Measurements from ENCODE around the gene POMGNT2. TPM values are rescaled to one million over a fixed set of nuclear protein-coding genes. Genes with fewer than 3 reads are reported as not detected.

Gene POMGNT2
- polyA plus RNA-seq, 1 donor (not counting 4 experiments of a cell fraction or from before 2014, with no cell fraction given): 6.0 TPM

- Histone ChIP-seq H3K9me3 (ENCODE audit: control insufficient read depth, low read depth, low read length) (no peaks in the 10 kb centered on the region), H2AFZ (ENCODE audit: control insufficient read depth, low read length) (no peak overlapping the region), H3K4me2 (ENCODE audit: control insufficient read depth, extremely low read depth, insufficient read depth, low read depth, low read length) (no peak overlapping the region), H3K36me3 (ENCODE audit: control insufficient read depth in 2 of 2, extremely low read depth in 1 of 2, insufficient read depth in 2 of 2, low read length in 2 of 2) (no peaks in the 10 kb centered on the region), H3K9me1 (ENCODE audit: control insufficient read depth, extremely low read depth, insufficient read depth, low read length) (no peaks in the 10 kb centered on the region), H3K4me3 (ENCODE audit: control insufficient read depth in 2 of 3, extremely low read depth in 1 of 3, insufficient read depth in 2 of 3, low read depth in 1 of 3, low read length in 3 of 3) (no peak overlapping the region), H3K27me3 (ENCODE audit: control insufficient read depth, extremely low read depth, insufficient read depth, low read length) (peaks cover 3% of the 10 kb centered on the region), H3K79me2 (ENCODE audit: control insufficient read depth, insufficient read depth, low read length) (no peaks in the 10 kb centered on the region), H3K4me1 (ENCODE audit: control insufficient read depth, extremely low read depth, insufficient read depth, low read length) (no peaks in the 10 kb centered on the region), H3K27ac (ENCODE audit: control insufficient read depth, insufficient read depth, low read length) (no peak overlapping the region), H4K20me1 (ENCODE audit: control insufficient read depth, extremely low read depth, insufficient read depth, low read length) (no peaks in the 10 kb centered on the region), H3K9ac (ENCODE audit: control insufficient read depth, extremely low read depth, insufficient read depth, low read length) (no peak overlapping the region)
- no peak for TF ChIP-seq CTCF (optimal IDR thresholded peaks at IDR 0.05 in 1 of 3, IDR thresholded peaks at IDR 0.05 in 1 of 3, conservative IDR thresholded peaks at IDR 0.05 in 1 of 3; ENCODE audit: extremely low read depth in 1 of 3, insufficient read depth in 2 of 3, low read length in 3 of 3)
- no peak for TF ChIP-seq EZH2 (IDR thresholded peaks at IDR 0.05; ENCODE audit: low read length)
- dilution Hi-C loops (cut with MboI; ENCODE audit: extremely low pct_ligation_motif_present, low sequenced_read_pairs): no loop called here
- DNase-seq (ENCODE audit: low read depth, low spot score) (no peak), FAIRE-seq (no peak)
These were observed 46.4 kb downstream of the POMGNT2 start for GRCh38 chr3:43059456-43059855.

GRCh38 chr3:43055806-43056770 is 49.8 kb downstream of the POMGNT2 start:
- Histone ChIP-seq H3K79me2 (ENCODE audit: control insufficient read depth, insufficient read depth, low read length) (no peaks in the 10 kb centered on the region), H3K27me3 (ENCODE audit: control insufficient read depth, extremely low read depth, insufficient read depth, low read length) (peaks cover 18% of the 10 kb centered on the region), H3K9me1 (ENCODE audit: control insufficient read depth, extremely low read depth, insufficient read depth, low read length) (no peaks in the 10 kb centered on the region), H3K9ac (ENCODE audit: control insufficient read depth, extremely low read depth, insufficient read depth, low read length) (no peak overlapping the region), H3K4me1 (ENCODE audit: control insufficient read depth, extremely low read depth, insufficient read depth, low read length) (no peaks in the 10 kb centered on the region), H3K4me3 (ENCODE audit: control insufficient read depth in 2 of 3, extremely low read depth in 1 of 3, insufficient read depth in 2 of 3, low read depth in 1 of 3, low read length in 3 of 3) (no peak overlapping the region), H4K20me1 (ENCODE audit: control insufficient read depth, extremely low read depth, insufficient read depth, low read length) (no peaks in the 10 kb centered on the region), H3K9me3 (ENCODE audit: control insufficient read depth, low read depth, low read length) (no peaks in the 10 kb centered on the region), H3K4me2 (ENCODE audit: control insufficient read depth, extremely low read depth, insufficient read depth, low read depth, low read length) (no peak overlapping the region), H3K36me3 (ENCODE audit: control insufficient read depth in 2 of 2, extremely low read depth in 1 of 2, insufficient read depth in 2 of 2, low read length in 2 of 2) (no peaks in the 10 kb centered on the region), H3K27ac (ENCODE audit: control insufficient read depth, insufficient read depth, low read length) (no peak overlapping the region), H2AFZ (ENCODE audit: control insufficient read depth, low read length) (no peak overlapping the region)
- dilution Hi-C loops (cut with MboI; ENCODE audit: extremely low pct_ligation_motif_present, low sequenced_read_pairs): no loop called here
- TF ChIP-seq CTCF (optimal IDR thresholded peaks at IDR 0.05 in 1 of 3, IDR thresholded peaks at IDR 0.05 in 1 of 3, conservative IDR thresholded peaks at IDR 0.05 in 1 of 3; ENCODE audit: extremely low read depth in 1 of 3, insufficient read depth in 2 of 3, low read length in 3 of 3): no peak
- no peak for TF ChIP-seq EZH2 (IDR thresholded peaks at IDR 0.05; ENCODE audit: low read length)
- FAIRE-seq: no peak
- DNase-seq (ENCODE audit: low read depth, low spot score): no peak
